Stimulated activated CD8-positive, alpha-beta memory T cell treated with anti-CD3 and anti-CD28 coated beads, Interleukin-4, amount 100 ng/mL, for 24 hours (primary cell): ENCODE data around the gene COL19A1.
"Not testable (repeated sequence)": the region's sequence is repeated elsewhere in the genome, so short reads cannot be mapped to it uniquely, and the experiment has no call there.

ENCODE experiments used
- DNase-seq: peaks from one replicate; pipeline ENCODE4 v3.0.0-alpha.2; 2020; ENCODE audit warnings: low read depth

COL19A1 gene

DNA sequence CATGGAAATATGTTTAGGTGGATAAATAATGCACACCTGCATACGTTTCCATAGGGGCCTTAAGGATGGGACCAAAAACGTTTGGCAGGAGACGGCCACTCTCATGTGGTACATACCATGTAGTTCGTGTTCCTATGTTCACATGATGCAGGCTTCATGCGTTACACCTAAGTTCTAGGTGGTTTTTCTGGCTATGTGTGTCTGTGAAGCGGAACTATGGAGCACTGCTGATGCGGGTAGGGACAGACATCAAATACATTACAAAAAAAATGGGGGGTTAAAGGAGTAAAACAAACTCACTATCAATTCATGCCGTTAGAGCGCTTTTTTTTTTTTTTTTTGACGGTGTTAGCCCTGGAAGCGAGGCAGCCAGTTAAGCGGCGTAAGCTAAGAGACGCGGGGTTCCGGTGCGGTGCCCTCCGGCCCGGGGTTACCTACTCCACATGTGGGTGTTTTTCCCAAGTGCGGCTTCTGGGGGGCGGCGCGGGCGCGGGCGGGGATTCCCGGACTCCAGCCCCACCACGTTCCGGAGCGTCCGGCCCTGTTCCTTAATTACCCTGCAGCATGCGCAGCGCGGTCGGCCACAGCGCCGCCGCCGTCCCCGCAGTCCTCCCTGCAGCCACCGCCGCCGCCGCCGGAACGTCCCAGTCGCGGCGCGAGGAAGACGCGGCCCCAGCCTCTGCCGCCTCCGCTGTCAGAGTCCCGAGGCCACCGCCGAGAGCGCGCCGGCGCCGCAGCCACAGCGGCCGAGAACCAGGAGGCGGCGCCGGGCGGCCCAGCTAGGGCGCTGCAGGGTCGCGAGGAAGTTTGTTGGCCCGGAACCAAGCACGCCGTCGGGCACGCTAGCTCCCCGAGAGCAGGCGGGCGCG is 648 bp downstream of the COL19A1 start:
- DNase-seq = peak; percentile 42

DNA sequence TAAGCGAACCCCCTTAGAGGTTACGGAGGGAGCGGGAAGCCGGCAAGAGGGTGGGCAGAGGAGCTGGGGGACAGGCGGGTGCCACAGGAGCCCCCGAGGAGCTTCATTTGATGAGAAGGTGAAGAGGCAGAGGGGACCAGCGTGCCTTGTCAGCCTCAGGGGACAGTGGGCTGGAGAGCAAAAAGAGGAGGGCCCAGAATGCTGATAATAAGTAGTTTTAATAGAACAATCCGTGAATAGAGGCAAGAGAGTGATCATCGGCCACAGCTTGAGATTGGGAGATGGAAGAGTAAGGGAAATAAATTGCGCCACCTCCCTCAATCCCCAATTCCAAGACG is 1.3 kb downstream of the COL19A1 start:
- no peak for DNase-seq

DNA sequence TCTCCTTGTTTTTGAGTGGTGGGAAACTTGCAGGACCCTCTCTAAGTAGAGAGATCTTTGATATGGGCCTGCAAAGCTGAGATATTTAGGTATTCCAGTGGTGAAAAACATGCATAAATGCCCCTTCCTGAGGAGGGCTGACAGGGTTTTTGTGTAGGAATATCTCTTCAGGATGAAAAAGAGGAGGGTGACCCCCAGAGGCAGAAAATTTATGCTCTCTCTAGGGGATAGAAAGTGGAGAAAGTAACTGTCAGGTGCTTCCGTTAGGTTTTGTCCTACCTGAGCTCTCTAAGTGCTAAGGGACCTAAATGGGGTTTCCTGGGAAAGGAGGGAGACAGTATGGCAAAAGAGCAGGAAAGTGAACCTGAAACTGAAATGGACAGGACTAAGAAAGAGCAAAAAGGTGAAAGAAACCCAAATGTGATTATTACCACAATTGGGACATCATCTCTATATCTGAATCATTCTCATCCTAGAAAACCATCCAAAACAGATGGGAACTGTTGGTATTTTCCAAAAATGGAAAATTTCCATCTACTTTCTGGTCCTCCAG is 2.0 kb downstream of the COL19A1 start:
- no peak for DNase-seq

GRCh38 chr6:69868961-69869360 is 2.6 kb downstream of the COL19A1 start:
- DNase-seq = no peak

- no peak for DNase-seq
These were observed 4.8 kb downstream of the COL19A1 start for GRCh38 chr6:69871107-69871506.

- no peak for DNase-seq
These were observed 6.9 kb downstream of the COL19A1 start for GRCh38 chr6:69873291-69873690.

DNA sequence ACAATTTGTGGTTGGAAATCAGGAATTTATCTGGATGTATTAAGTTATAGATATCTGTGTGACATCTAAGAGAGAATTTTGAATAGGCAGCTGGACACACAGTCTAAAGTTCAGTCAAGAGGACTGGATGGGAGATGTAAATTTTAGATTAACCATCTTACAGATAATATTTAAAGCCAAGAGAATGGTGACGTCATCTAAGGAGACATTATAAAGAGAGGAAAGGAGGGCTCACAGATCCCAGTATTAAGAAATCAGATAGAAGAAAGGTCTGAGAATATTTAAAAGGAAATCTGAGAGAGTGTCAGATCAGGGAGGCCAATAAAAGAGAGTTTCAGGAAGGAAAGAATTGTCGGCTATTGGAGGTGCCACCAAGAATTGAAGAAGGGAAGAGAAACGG is 9.4 kb downstream of the COL19A1 start:
- DNase-seq = no peak

DNA sequence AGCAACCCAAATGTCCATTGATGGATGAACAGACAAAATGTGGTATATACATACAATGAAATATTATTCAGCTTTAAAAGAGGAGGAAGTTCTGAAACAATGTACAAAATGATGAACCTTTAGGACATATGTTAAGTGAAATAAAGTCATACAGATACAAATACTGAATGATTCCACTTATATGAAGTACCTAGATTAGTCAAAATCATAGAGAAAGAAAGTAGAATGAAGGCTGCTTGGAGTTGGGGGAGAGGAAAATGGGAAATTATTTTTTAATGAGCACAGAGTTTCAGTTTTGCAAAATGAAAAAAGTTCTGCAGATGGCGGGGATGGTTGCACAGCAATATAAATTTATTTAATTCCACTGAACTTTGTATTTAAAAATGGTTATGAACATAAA is 12.4 kb downstream of the COL19A1 start:
- no peak for DNase-seq

- no peak for DNase-seq
These were observed 14.2 kb downstream of the COL19A1 start for GRCh38 chr6:69880601-69881000.

GRCh38 chr6:69881322-69882151 is 15.2 kb downstream of the COL19A1 start:
- no peak for DNase-seq

DNA sequence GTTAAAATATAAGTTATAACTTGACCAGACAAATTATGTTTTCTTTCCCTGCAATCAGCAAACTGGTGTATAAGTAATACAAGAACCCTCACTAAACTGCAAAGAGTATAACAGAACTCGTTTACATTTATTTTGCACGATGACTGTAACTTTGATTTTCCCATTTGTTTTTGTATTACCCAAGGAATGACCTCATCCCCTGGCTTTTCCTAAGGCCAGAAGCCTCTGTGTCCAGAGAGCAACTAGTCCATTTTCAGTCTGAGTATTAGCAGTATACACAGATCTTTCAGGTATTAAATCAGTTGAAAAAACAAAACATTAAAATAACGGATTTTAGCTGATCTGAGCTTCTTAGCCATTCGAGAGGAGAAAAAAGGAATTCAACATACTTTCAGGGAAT is 17.2 kb downstream of the COL19A1 start:
- DNase-seq = no peak

- no peak for DNase-seq
These were observed 17.9 kb downstream of the COL19A1 start for GRCh38 chr6:69884231-69884630.

GRCh38 chr6:69887026-69887425 is 20.7 kb downstream of the COL19A1 start:
- no peak for DNase-seq

GRCh38 chr6:69887714-69888345 is 21.5 kb downstream of the COL19A1 start:
- DNase-seq = no peak

DNA sequence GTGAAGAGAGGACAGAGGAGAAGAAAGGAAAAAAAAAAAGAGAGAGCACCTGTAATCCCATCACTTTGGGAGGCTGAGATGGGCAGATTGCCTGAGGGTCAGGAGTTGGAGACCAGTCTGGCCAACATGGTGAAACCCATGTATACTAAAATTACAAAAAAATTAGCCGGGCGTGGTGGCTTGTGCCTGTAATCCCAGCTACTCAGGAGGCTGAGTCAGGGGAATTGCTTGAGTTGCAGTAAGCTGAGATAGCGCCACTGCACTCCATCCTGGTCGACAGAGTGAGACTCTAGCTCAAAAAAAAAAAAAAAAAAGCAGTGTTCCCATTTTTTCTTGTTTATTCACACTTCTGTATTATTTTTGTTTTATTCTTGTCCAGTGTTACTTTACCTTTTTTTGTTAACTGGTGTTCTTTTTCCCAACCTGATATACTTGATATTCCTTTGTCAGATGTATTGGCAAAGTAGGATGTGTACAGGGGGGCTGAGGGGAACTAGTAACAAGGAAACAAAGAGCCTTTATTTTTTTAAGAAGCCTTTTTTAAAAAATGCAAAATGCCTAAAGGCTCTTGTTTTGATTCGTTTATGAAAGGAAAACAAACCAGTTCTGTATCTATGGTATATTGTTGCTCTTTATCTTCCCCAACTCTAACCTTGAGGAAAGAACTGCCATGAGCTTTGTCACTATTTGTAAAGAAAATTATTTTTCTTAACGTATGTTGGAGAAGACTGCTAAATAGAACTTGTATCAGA is 22.3 kb downstream of the COL19A1 start:
- no peak for DNase-seq

DNA sequence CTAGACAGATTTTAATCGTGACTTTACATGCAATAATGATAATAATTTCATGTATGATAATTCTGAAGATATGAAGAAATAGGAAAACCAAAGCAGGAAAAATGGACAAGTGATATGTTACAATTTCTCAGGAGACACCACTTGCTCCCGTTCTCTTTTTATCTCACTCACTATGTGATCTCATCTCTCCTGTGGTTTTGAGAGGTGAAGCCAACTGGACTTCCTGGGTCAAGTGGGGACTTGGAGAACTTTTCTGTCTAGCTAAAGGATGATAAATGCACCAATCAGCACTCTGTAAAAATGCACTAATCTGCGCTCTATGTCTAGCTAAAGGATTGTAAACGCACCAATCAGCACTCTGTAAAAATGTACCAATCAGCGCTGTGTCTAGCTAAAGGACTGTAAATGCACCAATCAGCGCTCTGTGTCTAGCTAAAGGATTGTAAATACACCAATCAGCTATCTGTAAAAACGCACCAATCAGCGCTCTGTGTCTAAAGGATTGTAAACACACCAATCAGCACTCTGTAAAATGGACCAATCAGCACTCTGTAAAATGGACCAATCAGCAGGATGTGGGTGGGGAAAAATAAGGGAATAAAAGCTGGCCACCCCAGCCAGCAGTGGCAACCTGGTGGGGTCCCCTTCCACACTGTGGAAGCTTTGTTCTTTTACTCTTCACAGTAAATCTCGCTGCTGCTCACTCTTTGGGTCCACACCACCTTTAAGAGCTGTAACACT is 23.0 kb downstream of the COL19A1 start:
- not testable (repeated sequence) for DNase-seq

DNA sequence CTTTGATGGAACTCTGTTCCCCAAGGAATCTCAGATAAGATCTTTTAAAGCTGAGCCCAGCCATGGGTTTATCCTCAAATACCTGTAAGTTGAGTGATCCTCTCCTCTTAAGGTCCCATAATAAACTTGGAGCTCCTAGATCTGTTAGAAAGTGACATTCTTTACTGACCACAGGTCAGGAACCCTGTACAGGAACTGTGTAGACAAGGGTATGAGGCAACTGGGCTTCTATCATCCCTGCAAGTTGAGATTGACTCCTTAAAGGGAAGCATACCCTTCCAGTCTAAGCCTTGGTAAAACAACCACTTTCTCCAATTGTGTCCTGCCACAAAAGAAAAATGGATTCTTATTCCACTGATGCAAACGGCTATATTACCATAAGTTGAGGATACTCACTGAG is 26.2 kb downstream of the COL19A1 start:
- not testable (repeated sequence) for DNase-seq

DNA sequence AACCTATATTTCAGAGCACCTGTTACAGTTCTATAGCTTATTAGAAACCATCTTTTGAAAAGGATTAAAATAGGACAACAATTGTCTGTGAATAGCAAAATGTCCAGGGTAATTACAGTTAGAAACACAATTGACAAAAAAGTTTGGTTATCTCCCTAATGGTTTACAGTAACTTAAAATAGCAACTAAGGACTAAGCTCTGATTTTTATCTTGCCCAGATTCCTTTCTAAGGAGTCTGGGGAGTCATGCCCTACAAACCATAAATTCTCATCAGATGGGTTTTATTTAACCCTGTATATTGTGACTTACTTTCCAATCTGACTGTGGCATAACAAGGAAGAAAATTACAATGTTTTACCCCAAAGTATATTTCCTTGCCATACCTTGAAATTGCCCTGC is 26.9 kb downstream of the COL19A1 start:
- DNase-seq = not testable (repeated sequence)

- DNase-seq = no peak
These were observed 28.4 kb downstream of the COL19A1 start for GRCh38 chr6:69894578-69895347.

- DNase-seq = no peak
These were observed 29.0 kb downstream of the COL19A1 start for GRCh38 chr6:69895396-69895795.
